NCI-H2107 treated with DMSO at 0.1 percent for 48 hours (cell line): ENCODE results near the gene KRTAP13-2.

ENCODE experiments used
- DNase-seq: peaks from one replicate; lab custom pipeline; 2025; ENCODE audit not compliant: unreplicated experiment; lab: John Stamatoyannopoulos, UW

Gene KRTAP13-2

DNA sequence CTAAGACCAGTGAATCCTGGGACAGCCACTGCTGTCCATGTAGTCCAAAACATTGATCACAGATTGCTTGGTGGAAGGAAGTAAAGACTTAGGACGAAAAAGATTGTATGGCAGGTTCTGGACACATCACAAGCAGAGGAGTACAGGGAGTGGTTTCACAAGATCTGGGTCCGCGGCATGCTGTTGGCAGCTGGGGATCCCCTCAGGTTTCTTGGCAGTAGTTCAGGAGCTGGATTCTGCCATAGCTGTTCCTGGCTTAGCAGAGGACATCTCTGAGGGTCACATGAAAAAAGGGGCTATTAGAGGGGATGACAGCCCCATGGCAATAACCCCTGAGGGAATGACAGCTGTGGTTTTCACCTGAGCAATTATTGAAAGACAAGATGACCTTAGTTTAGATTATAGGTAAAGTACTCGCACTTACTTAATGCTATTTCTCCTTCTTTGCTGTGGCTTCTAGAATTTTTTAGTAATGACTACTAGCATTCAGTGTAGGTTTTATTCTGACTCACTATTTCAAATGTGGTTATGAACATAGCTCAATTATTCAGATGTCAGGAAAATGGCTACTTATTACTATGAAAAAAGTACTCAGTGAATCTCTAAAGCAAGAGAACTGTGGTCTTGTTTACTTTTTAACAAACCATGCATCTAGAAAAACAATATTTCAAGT is 42.7 kb downstream of the KRTAP13-2 start:
- DNase-seq, result no peak

DNA sequence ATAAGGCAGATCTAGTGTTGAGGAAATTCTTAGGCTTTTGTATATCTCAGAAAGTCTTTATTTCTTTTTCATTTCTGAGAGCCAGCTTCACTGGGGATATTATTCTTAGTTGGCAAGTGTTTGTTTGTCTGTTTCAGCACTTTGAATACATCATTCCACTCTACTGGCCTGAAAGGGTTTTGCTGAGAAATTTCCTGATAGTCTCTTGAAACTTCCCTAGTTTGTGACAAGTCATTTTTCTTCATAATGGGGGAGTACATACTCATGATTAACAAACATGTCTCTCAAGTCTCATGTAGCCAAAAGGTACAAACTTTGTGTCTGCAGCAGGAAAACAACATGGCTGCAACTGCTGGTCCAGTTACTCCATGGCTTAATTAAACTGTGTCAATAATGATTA is 45.7 kb downstream of the KRTAP13-2 start:
- no peak for DNase-seq
